GM12801 (cell line): ENCODE data around the gene PPP2R3A.

Experiments used
- CTCF ChIP-seq: IDR thresholded peaks from one replicate; pipeline ENCODE4 v1.5.1; 2011; ENCODE audit warnings: control low read depth; ENCODE audit not compliant: insufficient read length; ENCODE audit errors: extremely low read depth

The PPP2R3A gene

DNA sequence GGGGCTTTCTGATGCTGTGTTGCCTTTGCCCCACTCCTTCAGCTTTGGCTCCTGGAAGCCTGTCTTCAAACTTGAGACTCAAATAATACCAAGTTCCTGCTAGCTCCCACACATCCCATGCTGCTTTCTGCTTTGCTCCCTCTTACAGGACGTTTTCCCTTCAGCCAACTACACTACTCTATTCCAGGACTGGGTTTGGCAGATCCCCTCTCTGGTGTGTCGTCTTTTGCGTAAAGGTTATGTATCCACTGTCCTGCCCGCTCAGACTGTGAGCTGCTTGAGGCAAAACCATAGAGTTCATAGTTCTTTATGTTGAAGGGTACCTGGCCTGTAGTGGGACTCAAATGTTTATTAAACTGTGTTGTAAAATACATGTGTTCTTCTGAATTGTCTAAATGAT, 25.4 kb downstream of the PPP2R3A start:
- no peak for TF ChIP-seq CTCF

DNA sequence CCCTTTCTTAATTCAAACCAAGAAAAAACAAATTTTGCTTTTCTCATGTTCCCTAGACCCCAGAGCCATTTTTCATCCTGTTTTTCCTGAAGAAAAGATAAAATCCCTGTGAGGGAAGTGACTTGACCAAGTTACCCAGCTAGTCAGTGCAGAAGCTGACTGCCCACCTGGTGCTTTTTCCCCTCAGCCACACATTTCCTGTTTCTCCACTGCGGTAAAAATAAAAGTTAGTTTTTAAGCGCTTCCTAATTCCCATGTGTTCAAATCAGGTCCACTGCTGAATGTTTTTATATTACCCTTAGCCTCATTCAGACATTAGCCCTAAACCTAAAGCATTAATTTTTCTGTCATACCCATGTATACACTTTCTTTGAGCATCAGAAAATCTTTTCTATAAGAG, 26.1 kb downstream of the PPP2R3A start:
- TF ChIP-seq CTCF: no peak

DNA sequence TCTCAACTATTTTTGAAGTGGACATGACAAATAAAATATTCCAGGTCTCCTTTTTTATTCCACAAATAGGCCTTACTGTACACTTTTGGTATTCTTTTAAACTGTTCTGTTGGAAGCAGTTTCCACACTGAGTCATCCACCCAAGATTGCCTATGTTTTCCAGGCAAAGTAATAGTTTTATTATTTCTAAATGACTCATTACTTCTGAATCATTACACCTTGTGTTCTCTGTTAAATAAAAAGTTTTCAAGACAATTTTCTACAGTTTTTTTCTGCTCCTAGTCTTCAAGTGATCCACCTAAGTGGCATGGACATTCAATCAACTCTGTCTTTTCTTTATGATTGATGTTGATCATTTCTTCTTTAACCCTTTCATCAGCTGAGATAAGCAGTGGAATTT, 26.5 kb downstream of the PPP2R3A start:
- no peak for TF ChIP-seq CTCF

DNA sequence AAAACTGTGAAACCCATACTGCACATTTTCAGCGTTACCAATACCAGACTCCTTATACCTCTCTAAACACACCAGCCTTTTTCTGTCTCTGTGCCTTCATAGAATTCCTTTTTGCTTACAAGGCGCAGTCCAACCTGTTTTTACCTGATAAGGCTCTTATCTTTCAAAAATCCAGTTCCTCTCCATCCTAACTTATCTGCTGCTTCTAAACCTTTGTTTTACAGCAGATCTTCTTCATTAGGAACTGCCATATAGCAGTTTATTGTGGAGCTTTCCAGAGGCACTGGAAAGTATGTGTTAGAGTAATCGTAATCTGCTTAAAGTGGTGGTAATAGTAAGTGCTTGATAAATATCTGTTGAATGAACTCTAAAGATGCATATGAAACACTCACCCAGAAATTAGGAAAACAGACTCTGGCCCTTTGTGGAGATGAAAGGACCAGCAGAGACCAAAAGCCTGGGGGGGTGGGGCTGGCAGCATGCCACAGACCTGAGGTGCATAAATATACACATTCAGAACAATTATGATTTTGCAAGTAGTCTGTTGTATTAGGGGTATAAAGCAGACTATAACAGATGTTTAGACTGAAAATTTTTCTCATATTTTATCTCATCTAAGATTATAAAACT, 29.3 kb downstream of the PPP2R3A start:
- TF ChIP-seq CTCF: no peak

- TF ChIP-seq CTCF: no peak
These were observed 30.2 kb downstream of the PPP2R3A start for GRCh38 chr3:135995766-135996165.

- no peak for TF ChIP-seq CTCF
These were observed 32.2 kb downstream of the PPP2R3A start for GRCh38 chr3:135997554-135998320.

- no peak for TF ChIP-seq CTCF
These were observed 42.7 kb downstream of the PPP2R3A start for GRCh38 chr3:136008221-136008620.
